Stomach (tissue), 4 donors: ENCODE measurements around the gene NPB.

Source experiments
- POLR2A ChIP-seq, 4 donors: fragments of 450-650 bp; IDR thresholded peaks; one replicate each; pipeline ENCODE4 v1.6.1; 2016; ENCODE audit warnings: antibody characterized with exemption in 4 of 4, control low read depth in 2 of 4, mild to moderate bottlenecking in 1 of 4, moderate library complexity in 1 of 4
- POLR2AphosphoS5 ChIP-seq, 3 donors: sonication (generic); formaldehyde crosslinking; IDR thresholded peaks; one replicate each; pipeline ENCODE4 v1.6.1; 2016; ENCODE audit warnings: antibody characterized with exemption in 3 of 3
- TF ChIP-seq, protein P1 (sequence below), 7 experiments: fragments of 450-650 bp in 4 of 7; fragments of 200-600 bp in 3 of 7; sonication (generic) in 3 of 7; IDR thresholded peaks; one replicate each; pipeline ENCODE4 v1.5.1; 2016 to 2019; ENCODE audit warnings: antibody characterized with exemption in 7 of 7, control low read depth in 2 of 7, mild to moderate bottlenecking in 1 of 7

- TF ChIP-seq, protein P1, sequence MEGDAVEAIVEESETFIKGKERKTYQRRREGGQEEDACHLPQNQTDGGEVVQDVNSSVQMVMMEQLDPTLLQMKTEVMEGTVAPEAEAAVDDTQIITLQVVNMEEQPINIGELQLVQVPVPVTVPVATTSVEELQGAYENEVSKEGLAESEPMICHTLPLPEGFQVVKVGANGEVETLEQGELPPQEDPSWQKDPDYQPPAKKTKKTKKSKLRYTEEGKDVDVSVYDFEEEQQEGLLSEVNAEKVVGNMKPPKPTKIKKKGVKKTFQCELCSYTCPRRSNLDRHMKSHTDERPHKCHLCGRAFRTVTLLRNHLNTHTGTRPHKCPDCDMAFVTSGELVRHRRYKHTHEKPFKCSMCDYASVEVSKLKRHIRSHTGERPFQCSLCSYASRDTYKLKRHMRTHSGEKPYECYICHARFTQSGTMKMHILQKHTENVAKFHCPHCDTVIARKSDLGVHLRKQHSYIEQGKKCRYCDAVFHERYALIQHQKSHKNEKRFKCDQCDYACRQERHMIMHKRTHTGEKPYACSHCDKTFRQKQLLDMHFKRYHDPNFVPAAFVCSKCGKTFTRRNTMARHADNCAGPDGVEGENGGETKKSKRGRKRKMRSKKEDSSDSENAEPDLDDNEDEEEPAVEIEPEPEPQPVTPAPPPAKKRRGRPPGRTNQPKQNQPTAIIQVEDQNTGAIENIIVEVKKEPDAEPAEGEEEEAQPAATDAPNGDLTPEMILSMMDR (IDR thresholded peaks at IDR 0.05): no peak
- TF ChIP-seq POLR2AphosphoS5 (IDR thresholded peaks at IDR 0.05): no peak
- TF ChIP-seq POLR2A (IDR thresholded peaks at IDR 0.05): no peak
These were observed 37.9 kb upstream of the NPB start for GRCh38 chr17:81863833-81864768.
